Ishikawa (cell line): Measurements from ENCODE around the gene RGS4.

Experiments used
- CEBPB ChIP-seq: IDR thresholded peaks from 2 replicates; pipeline ENCODE4 v1.6.1; 2012
- CREB1 ChIP-seq: IDR thresholded peaks from 2 replicates; pipeline ENCODE4 v1.6.1; 2012; ENCODE audit warnings: low read depth
- EGR1 ChIP-seq: IDR thresholded peaks from 2 replicates; pipeline ENCODE4 v1.6.1; 2012
- EP300 ChIP-seq: IDR thresholded peaks from 2 replicates; pipeline ENCODE4 v1.6.1; 2012; ENCODE audit warnings: borderline replicate concordance
- FOXM1 ChIP-seq: IDR thresholded peaks from 2 replicates; pipeline ENCODE4 v1.6.1; 2012; ENCODE audit warnings: low read depth, borderline replicate concordance
- MAX ChIP-seq: IDR thresholded peaks from 2 replicates; pipeline ENCODE4 v1.6.1; 2012
- NFIC ChIP-seq: IDR thresholded peaks from 2 replicates; pipeline ENCODE4 v1.6.1; 2012
- RAD21 ChIP-seq: IDR thresholded peaks from 2 replicates; pipeline ENCODE4 v1.6.1; 2012; ENCODE audit warnings: low read depth
- REST ChIP-seq: IDR thresholded peaks from 2 replicates; pipeline ENCODE4 v1.6.1; 2012; ENCODE audit warnings: low read depth, mild to moderate bottlenecking
- TAF1 ChIP-seq: IDR thresholded peaks from 2 replicates; pipeline ENCODE4 v1.6.1; 2012; ENCODE audit warnings: low read depth, mild to moderate bottlenecking
- TCF12 ChIP-seq: IDR thresholded peaks from 2 replicates; pipeline ENCODE4 v1.6.1; 2012; ENCODE audit warnings: low read depth
- TEAD4 ChIP-seq: IDR thresholded peaks from 2 replicates; pipeline ENCODE4 v1.6.1; 2012
- USF1 ChIP-seq: IDR thresholded peaks from 2 replicates; pipeline ENCODE4 v1.6.1; 2012
- YY1 ChIP-seq: IDR thresholded peaks from 2 replicates; pipeline ENCODE4 v1.6.1; 2012; ENCODE audit warnings: low read depth
- ZBTB7A ChIP-seq: IDR thresholded peaks from 2 replicates; pipeline ENCODE4 v1.6.1; 2012; ENCODE audit warnings: low read depth

Gene RGS4

GRCh38 chr1:163069142-163069541 is at the start of gene RGS4:
RGS4 (plus strand) TSS chr1:163069361; CDS start chr1:163069485, 124 bp downstream.
- TF ChIP-seq CEBPB: no peak
- no peak for TF ChIP-seq EGR1
- TF ChIP-seq EP300: no peak
- TF ChIP-seq ZBTB7A: no peak
- no peak for TF ChIP-seq TCF12

- TF ChIP-seq EP300 (no peak), TEAD4 (no peak), USF1 (no peak), RAD21 (no peak), MAX (no peak), REST (no peak), TCF12 (no peak), CREB1 (no peak), TAF1 (no peak), CEBPB (no peak), ZBTB7A (no peak), NFIC (no peak), YY1 (no peak), FOXM1 (no peak), EGR1 (no peak)
Observed at GRCh38 chr1:163022129-163022528, 47.0 kb upstream of the RGS4 start.

GRCh38 chr1:163027610-163028009 is 41.6 kb upstream of the RGS4 start:
- no peak for TF ChIP-seq TAF1

GRCh38 chr1:163029901-163030300 is 39.3 kb upstream of the RGS4 start:
- no peak for TF ChIP-seq TCF12
- TF ChIP-seq MAX: no peak
- no peak for TF ChIP-seq NFIC
- TF ChIP-seq ZBTB7A: no peak
- TF ChIP-seq USF1: no peak
- TF ChIP-seq EP300: no peak
- no peak for TF ChIP-seq YY1
- no peak for TF ChIP-seq RAD21
- no peak for TF ChIP-seq CEBPB
- no peak for TF ChIP-seq FOXM1
- TF ChIP-seq CREB1: no peak
- no peak for TF ChIP-seq TEAD4
- TF ChIP-seq EGR1: no peak
- TF ChIP-seq REST: no peak
- TF ChIP-seq TAF1: no peak

- TF ChIP-seq FOXM1 (peak; percentile 97), EP300 (peak; percentile 98), TCF12 (peak; percentile 99), TAF1 (no peak), YY1 (peak; percentile 66), CREB1 (no peak), TEAD4 (peak; percentile 93), RAD21 (0 out of 2 replicates have a peak, but pooled peaks have one; percentile 8), ZBTB7A (no peak), CEBPB (no peak), REST (no peak), EGR1 (no peak), MAX (peak; percentile 33; the same call in 1 of the 2 replicates), USF1 (no peak), NFIC (peak; percentile 86)
Observed at GRCh38 chr1:163035446-163036249, 33.5 kb upstream of the RGS4 start.
